ENCODE data around the gene SELL. TPM values are rescaled to one million over a fixed set of nuclear protein-coding genes. Genes with fewer than 3 reads are reported as not detected.

SELL gene
- total and polyA plus RNA-seq, 2 of the 8 experiments (the other 6 are each of a cell fraction or from before 2014, with no cell fraction given): not detected

DNA sequence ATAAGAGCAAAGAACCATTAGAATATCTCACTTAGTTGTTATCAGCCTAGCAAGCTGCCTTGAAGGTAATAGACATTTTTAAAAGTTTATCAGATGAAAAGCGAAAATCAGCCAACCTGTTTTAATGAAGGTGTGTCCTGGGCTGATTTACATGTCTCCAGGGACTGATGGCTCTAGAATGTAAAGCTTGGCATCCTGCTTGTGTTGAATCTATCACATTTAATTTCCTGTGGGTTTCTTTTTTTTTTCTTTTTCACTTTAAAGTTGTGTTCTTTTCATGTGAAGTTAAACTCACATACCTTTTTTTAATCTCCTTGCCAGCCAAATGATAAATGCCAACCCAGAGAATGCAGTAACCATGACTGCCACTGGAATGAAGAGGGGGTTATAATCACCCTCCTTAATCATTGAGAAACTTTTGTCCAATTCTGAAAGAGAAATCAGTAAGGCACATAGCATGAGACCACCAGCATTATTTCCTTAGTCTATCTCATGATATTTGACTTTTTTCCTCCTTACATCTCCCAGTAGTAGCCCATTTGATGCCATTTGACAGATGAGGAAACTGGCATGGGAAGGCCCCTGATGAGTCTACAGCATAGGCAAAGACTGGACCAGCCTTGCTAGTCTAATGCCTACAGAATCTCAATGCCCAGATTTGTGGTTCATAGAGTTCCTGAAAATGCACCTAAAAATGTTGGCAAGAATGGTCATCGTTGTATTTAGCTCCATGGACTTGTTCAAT, 10.0 kb downstream of the SELL start:
- Histone ChIP-seq H3K14ac (ENCODE audit: insufficient read length) (no peak overlapping the region), H2BK12ac (ENCODE audit: low read depth, low read length) (no peak overlapping the region), H2BK5ac (ENCODE audit: low read depth, low read length) (no peak overlapping the region), H3K4ac (replicated peaks; ENCODE audit: insufficient read length, low read depth, low read length) (no peak overlapping the region), H2AK5ac (ENCODE audit: low read depth, low read length) (no peak overlapping the region), H3K4me2 (ENCODE audit: insufficient read depth in 1 of 2, low read depth in 2 of 2, low read length in 2 of 2) (no peak overlapping the region), H3K4me1 (replicated peaks in 1 of 4; ENCODE audit: control insufficient read depth in 3 of 4, insufficient read depth in 4 of 4, low read length in 3 of 4) (no peaks in the 10 kb centered on the region), H3K79me2 (ENCODE audit: control insufficient read depth in 1 of 2, insufficient read depth in 2 of 2, low read length in 2 of 2) (no peaks in the 10 kb centered on the region), H2BK15ac (ENCODE audit: low read length) (no peak overlapping the region), H4K8ac (ENCODE audit: extremely low read depth, insufficient read depth, low read length) (no peak overlapping the region), H3K27me3 (replicated peaks in 1 of 4; ENCODE audit: control insufficient read depth in 3 of 4, extremely low read depth in 1 of 4, insufficient read depth in 3 of 4, low read length in 3 of 4) (no peaks in the 10 kb centered on the region; a peak in 1 of 7 replicates), H2BK120ac (replicated peaks; ENCODE audit: low read depth, low read length) (no peak overlapping the region), H3K27ac (ENCODE audit: low read depth, low read length) (no peak overlapping the region), H4K5ac (ENCODE audit: insufficient read length, low read depth, low read length) (no peak overlapping the region), H4K91ac (replicated peaks; ENCODE audit: insufficient read length, low read length) (no peak overlapping the region), H2BK20ac (ENCODE audit: low read length) (no peak overlapping the region), H2AFZ (ENCODE audit: low read length) (no peak overlapping the region), H4K20me1 (replicated peaks in 1 of 2; ENCODE audit: control insufficient read depth in 1 of 2, insufficient read depth in 2 of 2, low read length in 2 of 2) (no peaks in the 10 kb centered on the region), H3K36me3 (ENCODE audit: control insufficient read depth in 2 of 4, insufficient read depth in 4 of 4, low read length in 3 of 4) (no peaks in the 10 kb centered on the region), H3K23me2 (ENCODE audit: low read depth, low read length) (no peaks in the 10 kb centered on the region), H3K56ac (replicated peaks; ENCODE audit: insufficient read length, low read depth, low read length) (no peak overlapping the region), H3K79me1 (ENCODE audit: low read depth, low read length) (no peaks in the 10 kb centered on the region), H3K23ac (ENCODE audit: insufficient read length) (no peak overlapping the region), H3K4me3 (ENCODE audit: extremely low read depth in 1 of 4, insufficient read depth in 2 of 4, low read depth in 3 of 4, low read length in 4 of 4) (no peak overlapping the region), H3K9ac (replicated peaks in 1 of 4; ENCODE audit: extremely low read depth in 1 of 4, low read depth in 3 of 4, low read length in 3 of 4) (no peak overlapping the region), H3K18ac (ENCODE audit: extremely low read depth, low read length) (no peak overlapping the region), H3K9me3 (ENCODE audit: insufficient read depth in 2 of 2, low read depth in 1 of 2, low read length in 1 of 2) (no peaks in the 10 kb centered on the region)
- ChIA-PET CTCF (ENCODE audit: partially characterized antibody) (interaction anchor here (1.1 to 2.7 kb wide), 5 partner anchors 8 to 118 kb away, joined by 3 to 12 read pairs (median 4); no protein-coding TSS in a partner anchor), POLR2A (ENCODE audit: partially characterized antibody) (no interaction called here)
- 100% methylated on average over 2 of the region's 2 CpGs; no CpG with 5 or more reads in 1 of the 2 experiments for WGBS, 2 experiments (ENCODE audit: extremely low coverage in 1 of 2, insufficient coverage in 1 of 2, insufficient read length in 1 of 2, insufficient replicate concordance in 2 of 2, low coverage in 1 of 2, low lambda C conversion rate in 2 of 2, missing lambda C conversion rate in 1 of 2)
- TF ChIP-seq RXRA (IDR thresholded peaks at IDR 0.05; ENCODE audit: insufficient read depth, low read depth, low read length) (no peak), KDM4A (IDR thresholded peaks at IDR 0.05; ENCODE audit: low read depth, low read length, severe bottlenecking) (no peak), TAF7 (optimal IDR thresholded peaks at IDR 0.05; ENCODE audit: borderline replicate concordance, low read depth, low read length) (no peak), JUND (IDR thresholded peaks at IDR 0.05; ENCODE audit: low read length) (no peak), SRF (IDR thresholded peaks at IDR 0.05; ENCODE audit: low read depth, low read length) (no peak), HDAC6 (IDR thresholded peaks at IDR 0.05; ENCODE audit: low read depth, low read length) (no peak), NANOG (IDR thresholded peaks at IDR 0.05; ENCODE audit: insufficient read depth, low read depth, low read length, poor library complexity, severe bottlenecking) (no peak), CTBP2 (IDR thresholded peaks at IDR 0.05; ENCODE audit: borderline replicate concordance, insufficient read depth, insufficient read length, low read length) (no peak), YY1 (IDR thresholded peaks at IDR 0.05; ENCODE audit: low read depth, low read length) (no peak), SIX5 (IDR thresholded peaks at IDR 0.05; ENCODE audit: low read depth, low read length) (no peak), CBX8 (IDR thresholded peaks at IDR 0.05; ENCODE audit: borderline replicate concordance, low read depth, low read length) (no peak), USF2 (IDR thresholded peaks at IDR 0.05; ENCODE audit: low read length) (no peak)
- FAIRE-seq: no peak
- DNase-seq (ENCODE audit: low read depth in 1 of 2, low spot score in 2 of 2): no peak

Measured in H1 (cell line).